Measurements from ENCODE around the gene HMGA1.
A peak's percentile ranks its signal among the peaks of the same experiment; 100 is the strongest.

The HMGA1 gene

GRCh38 chr6:34232901-34233300 lies 3.8 kb upstream of the HMGA1 start:
- TF ChIP-seq MAX (IDR thresholded peaks at IDR 0.05; ENCODE audit: low read depth, low read length) (no peak), MYC (IDR thresholded peaks at IDR 0.05; ENCODE audit: low read depth, low read length) (no peak), POLR2A (IDR thresholded peaks at IDR 0.05; ENCODE audit: extremely low read depth, insufficient read length) (no peak), CTCF (IDR thresholded peaks at IDR 0.05; ENCODE audit: low read depth, low read length) (no peak)
- no peak overlapping the region for H3K4me3 ChIP-seq (ENCODE audit: low read depth, low read length)
- peak; percentile 3 for DNase-seq (ENCODE audit: low read depth)

DNA sequence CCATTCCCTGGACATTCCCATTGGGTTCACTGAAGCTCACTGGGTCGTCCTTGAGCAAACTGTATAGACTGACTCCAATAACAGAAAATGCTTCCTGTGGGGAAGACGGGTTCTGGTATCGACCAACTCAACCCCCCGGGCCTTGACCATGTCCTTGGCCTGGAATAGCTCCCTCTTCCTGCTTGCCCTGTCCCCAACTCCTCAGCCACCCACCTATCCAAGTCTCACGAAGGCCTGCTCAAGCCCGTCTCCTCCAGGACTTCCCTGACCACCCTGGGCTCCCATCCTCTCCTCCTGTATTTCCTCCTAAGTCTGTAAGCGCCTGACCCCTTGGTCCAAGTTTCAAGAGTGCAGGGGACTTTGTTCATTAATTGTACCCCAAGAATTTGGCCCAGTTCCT lies 2.8 kb upstream of the HMGA1 start:
- H3K4me3 ChIP-seq (ENCODE audit: low read depth, low read length), result no peak overlapping the region
- no peak for TF ChIP-seq CTCF (IDR thresholded peaks at IDR 0.05; ENCODE audit: low read depth, low read length)
- no peak for TF ChIP-seq POLR2A (IDR thresholded peaks at IDR 0.05; ENCODE audit: extremely low read depth, insufficient read length)
- TF ChIP-seq MYC (IDR thresholded peaks at IDR 0.05; ENCODE audit: low read depth, low read length), result no peak
- no peak for TF ChIP-seq MAX (IDR thresholded peaks at IDR 0.05; ENCODE audit: low read depth, low read length)
- DNase-seq (ENCODE audit: low read depth), result no peak

DNA sequence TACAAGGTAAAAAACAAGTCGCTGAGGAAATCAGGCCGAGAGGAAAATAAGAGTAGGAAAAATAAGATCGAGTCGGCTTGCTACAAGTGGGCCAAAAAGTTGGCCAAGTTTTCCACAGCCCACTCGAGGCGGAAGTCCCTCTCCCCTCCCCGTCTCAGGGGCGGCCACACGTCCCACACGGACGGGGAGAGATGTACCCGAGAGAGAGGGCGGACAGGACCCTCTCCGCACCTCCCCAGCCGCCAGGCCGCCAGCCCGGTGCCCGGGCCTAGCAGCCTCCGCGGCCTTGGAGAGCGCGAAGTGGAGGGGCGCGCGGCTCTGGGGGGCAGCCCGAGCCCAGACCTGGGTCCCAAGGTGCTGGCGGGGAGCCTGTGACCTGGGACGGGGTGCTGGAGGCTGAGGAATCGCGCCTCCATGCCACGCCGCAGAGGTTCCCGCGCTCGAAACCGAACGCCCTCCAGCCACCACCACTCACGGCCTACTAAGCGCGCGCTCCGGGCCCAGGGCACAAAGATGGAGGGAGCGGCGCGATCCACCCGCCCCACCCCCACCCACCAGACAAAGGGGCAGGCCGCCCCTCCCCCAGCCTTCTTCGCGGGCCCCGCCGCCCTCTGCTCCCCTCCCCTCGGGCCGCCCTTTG lies 1.9 kb upstream of the HMGA1 start:
- no peak for TF ChIP-seq MAX (IDR thresholded peaks at IDR 0.05; ENCODE audit: low read depth, low read length)
- no peak for TF ChIP-seq MYC (IDR thresholded peaks at IDR 0.05; ENCODE audit: low read depth, low read length)
- TF ChIP-seq POLR2A (IDR thresholded peaks at IDR 0.05; ENCODE audit: extremely low read depth, insufficient read length), result no peak
- TF ChIP-seq CTCF (IDR thresholded peaks at IDR 0.05; ENCODE audit: low read depth, low read length), result no peak
- no peak overlapping the region for H3K4me3 ChIP-seq (ENCODE audit: low read depth, low read length)
- peak; percentile 7 for DNase-seq (ENCODE audit: low read depth)

DNA sequence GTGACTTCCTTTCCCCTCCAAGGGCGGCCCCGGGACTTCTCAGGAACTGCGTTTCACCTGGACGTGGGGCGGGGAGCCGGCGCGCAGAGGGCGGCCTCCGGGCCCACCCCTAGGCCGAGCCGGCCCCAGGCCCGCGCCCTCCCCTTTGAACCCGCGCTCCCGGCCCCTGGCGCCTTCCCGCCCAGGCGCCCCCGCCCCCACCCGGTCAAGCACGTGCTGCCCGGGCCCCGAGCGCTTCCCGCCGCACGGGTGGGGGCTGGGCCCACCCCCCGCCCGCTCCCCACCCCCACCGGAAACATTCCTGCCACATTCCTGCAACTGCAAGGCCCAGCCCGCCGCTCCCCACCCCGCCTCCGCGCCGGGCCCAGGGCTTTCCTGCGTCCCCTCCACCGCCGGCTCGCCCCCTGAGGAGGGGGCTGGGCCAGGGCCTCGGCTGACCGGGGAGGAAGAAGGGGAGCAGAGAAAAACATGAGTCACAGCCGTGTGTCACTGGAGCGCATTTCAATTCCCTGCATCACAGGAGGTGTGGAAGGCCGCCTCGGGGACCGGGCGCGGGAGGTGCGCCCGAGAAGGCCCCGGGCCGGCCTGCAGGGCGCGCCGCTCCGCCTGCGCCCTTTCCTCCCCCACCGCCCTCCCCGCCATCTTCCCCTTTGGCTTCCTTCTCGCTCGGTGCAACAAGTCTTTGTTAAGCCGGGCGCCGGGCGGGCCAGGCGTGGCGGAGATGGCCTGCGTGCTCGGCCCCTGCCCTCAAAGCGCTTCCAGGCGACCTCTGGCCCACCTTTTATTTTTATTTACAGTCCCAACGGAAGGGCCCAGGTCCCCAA lies 1.2 kb upstream of the HMGA1 start:
- peak; percentile 7 for DNase-seq (ENCODE audit: low read depth)
- H3K4me3 ChIP-seq (ENCODE audit: low read depth, low read length), result no peak overlapping the region
- TF ChIP-seq POLR2A (IDR thresholded peaks at IDR 0.05; ENCODE audit: extremely low read depth, insufficient read length), result no peak
- no peak for TF ChIP-seq MAX (IDR thresholded peaks at IDR 0.05; ENCODE audit: low read depth, low read length)

DNA sequence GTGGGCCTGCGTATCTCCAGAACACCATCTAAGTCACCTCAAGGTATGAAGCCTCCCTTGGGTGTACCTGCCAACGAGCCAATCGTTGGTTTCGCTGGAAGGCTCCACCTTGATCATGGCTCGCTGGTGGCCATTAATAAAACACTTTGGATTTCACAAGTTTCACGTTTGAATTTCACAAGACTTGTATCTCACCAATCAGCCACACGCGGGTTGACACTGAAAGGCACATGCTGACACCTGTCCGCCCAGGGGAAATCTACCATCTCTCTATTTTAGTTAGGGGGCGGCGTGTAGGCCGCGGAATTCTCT lies 586 bp upstream of the HMGA1 start:
- DNase-seq (ENCODE audit: low read depth), result peak; percentile 40
- TF ChIP-seq POLR2A (IDR thresholded peaks at IDR 0.05; ENCODE audit: extremely low read depth, insufficient read length) (no peak), CTCF (IDR thresholded peaks at IDR 0.05; ENCODE audit: low read depth, low read length) (no peak), MYC (IDR thresholded peaks at IDR 0.05; ENCODE audit: low read depth, low read length) (no peak; the same call in 1 of the 2 replicates), MAX (IDR thresholded peaks at IDR 0.05; ENCODE audit: low read depth, low read length) (peak; percentile 6; the same call in 1 of the 2 replicates)

DNA sequence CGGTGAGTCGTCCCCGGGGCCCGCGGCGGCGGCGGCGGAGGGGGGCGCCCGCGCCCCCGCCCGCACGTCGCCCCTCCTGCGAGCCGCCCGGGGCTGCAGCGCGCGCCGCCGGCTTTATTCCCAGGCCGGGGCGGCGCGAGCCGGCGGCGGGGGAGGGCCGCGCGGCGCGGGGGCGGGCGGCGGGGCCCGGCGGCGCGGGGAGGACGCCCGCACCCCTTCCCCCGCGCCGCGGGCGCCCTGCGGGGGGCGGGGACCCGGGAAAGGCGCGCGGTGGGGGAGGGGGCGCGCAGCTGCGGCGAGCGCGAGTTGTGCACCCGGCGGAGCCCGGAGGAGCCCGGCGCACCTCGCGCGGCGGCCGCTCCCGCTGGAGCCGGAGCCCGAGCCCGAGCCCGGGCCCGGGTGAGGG lies 646 bp downstream of the HMGA1 start:
- DNase-seq (ENCODE audit: low read depth), result peak; percentile 59
- H3K4me3 ChIP-seq (ENCODE audit: low read depth, low read length), result peak overlapping the region; percentile 72
- TF ChIP-seq MYC (IDR thresholded peaks at IDR 0.05; ENCODE audit: low read depth, low read length) (no peak), MAX (IDR thresholded peaks at IDR 0.05; ENCODE audit: low read depth, low read length) (no peak), POLR2A (IDR thresholded peaks at IDR 0.05; ENCODE audit: extremely low read depth, insufficient read length) (no peak), CTCF (IDR thresholded peaks at IDR 0.05; ENCODE audit: low read depth, low read length) (no peak)

More for the DNA sequence above, 586 bp upstream of the HMGA1 start:
- no peak overlapping the region for H3K4me3 ChIP-seq (ENCODE audit: low read depth, low read length)
